Astrocyte (in vitro differentiated cells and primary cell): Measurements from ENCODE around the gene CLEC11A.

Source experiments
- EZH2 ChIP-seq: IDR thresholded peaks from 2 replicates; pipeline ENCODE4 v1.6.1; 2012; ENCODE audit warnings: mild to moderate bottlenecking, low read length, inconsistent platforms; ENCODE audit not compliant: insufficient read depth
- TF ChIP-seq, protein P1 (sequence below): IDR thresholded peaks from 2 replicates; pipeline ENCODE4 v1.5.1; 2011; ENCODE audit warnings: low read depth, mild to moderate bottlenecking, inconsistent platforms, low read length, moderate library complexity; ENCODE audit not compliant: insufficient read depth

DNA sequence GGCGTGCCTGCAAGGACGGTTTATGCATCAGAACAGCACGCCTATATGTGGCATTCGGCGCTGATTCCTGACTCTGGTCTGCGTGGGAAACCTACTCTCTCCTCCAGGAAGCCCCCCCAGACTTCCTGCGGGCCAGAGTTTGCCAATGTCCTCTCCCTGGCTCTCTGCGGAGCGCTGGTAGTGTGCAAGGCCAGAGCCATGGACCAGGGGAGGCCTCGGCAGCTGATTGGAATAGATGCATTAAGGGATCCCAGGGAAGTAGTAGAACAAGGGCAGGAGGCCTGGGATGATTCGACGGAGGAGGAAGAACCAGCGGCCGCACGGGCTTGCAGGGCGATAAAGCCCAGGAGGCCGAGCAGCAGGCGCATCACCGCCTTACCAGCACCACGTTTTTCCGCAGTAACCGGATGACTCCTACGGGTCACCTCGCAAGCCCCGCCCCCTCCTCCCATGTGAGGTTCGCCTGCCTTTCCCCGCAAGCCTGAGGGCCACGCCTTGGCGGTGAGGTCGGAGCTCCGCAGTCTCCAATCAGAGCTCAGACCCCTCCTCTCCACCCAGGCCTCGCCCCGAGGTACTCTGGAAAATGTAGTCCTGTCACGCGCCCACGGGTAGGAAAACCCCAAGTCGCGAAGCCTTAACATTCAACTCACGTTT is 5.0 kb downstream of the CLEC11A start:
- TF ChIP-seq, protein P1, sequence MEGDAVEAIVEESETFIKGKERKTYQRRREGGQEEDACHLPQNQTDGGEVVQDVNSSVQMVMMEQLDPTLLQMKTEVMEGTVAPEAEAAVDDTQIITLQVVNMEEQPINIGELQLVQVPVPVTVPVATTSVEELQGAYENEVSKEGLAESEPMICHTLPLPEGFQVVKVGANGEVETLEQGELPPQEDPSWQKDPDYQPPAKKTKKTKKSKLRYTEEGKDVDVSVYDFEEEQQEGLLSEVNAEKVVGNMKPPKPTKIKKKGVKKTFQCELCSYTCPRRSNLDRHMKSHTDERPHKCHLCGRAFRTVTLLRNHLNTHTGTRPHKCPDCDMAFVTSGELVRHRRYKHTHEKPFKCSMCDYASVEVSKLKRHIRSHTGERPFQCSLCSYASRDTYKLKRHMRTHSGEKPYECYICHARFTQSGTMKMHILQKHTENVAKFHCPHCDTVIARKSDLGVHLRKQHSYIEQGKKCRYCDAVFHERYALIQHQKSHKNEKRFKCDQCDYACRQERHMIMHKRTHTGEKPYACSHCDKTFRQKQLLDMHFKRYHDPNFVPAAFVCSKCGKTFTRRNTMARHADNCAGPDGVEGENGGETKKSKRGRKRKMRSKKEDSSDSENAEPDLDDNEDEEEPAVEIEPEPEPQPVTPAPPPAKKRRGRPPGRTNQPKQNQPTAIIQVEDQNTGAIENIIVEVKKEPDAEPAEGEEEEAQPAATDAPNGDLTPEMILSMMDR = no peak
- no peak for TF ChIP-seq EZH2
